ENCODE results near the gene POLD2.

- no peak for TF ChIP-seq MAFK (IDR thresholded peaks at IDR 0.05; ENCODE audit: low read depth, low read length)
- TF ChIP-seq POLR2A (IDR thresholded peaks at IDR 0.05; ENCODE audit: low read depth, low read length) = no peak
- TF ChIP-seq, protein P1, sequence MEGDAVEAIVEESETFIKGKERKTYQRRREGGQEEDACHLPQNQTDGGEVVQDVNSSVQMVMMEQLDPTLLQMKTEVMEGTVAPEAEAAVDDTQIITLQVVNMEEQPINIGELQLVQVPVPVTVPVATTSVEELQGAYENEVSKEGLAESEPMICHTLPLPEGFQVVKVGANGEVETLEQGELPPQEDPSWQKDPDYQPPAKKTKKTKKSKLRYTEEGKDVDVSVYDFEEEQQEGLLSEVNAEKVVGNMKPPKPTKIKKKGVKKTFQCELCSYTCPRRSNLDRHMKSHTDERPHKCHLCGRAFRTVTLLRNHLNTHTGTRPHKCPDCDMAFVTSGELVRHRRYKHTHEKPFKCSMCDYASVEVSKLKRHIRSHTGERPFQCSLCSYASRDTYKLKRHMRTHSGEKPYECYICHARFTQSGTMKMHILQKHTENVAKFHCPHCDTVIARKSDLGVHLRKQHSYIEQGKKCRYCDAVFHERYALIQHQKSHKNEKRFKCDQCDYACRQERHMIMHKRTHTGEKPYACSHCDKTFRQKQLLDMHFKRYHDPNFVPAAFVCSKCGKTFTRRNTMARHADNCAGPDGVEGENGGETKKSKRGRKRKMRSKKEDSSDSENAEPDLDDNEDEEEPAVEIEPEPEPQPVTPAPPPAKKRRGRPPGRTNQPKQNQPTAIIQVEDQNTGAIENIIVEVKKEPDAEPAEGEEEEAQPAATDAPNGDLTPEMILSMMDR (conservative IDR thresholded peaks at IDR 0.05; ENCODE audit: low read depth, low read length) = no peak
- TF ChIP-seq NFE2L2 (IDR thresholded peaks at IDR 0.05; ENCODE audit: low read depth, low read length) = no peak
- TF ChIP-seq RCOR1 (IDR thresholded peaks at IDR 0.05; ENCODE audit: insufficient replicate concordance, low read length) = no peak
- TF ChIP-seq RAD21 (IDR thresholded peaks at IDR 0.05; ENCODE audit: low read length) = no peak
- TF ChIP-seq, protein P2, sequence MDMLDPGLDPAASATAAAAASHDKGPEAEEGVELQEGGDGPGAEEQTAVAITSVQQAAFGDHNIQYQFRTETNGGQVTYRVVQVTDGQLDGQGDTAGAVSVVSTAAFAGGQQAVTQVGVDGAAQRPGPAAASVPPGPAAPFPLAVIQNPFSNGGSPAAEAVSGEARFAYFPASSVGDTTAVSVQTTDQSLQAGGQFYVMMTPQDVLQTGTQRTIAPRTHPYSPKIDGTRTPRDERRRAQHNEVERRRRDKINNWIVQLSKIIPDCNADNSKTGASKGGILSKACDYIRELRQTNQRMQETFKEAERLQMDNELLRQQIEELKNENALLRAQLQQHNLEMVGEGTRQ (IDR thresholded peaks at IDR 0.05; ENCODE audit: low read depth, low read length) = no peak
- TF ChIP-seq CEBPB (IDR thresholded peaks at IDR 0.05; ENCODE audit: low read depth, low read length) = no peak
- TF ChIP-seq MXI1 (IDR thresholded peaks at IDR 0.05; ENCODE audit: borderline replicate concordance, low read depth, low read length) = no peak
Measured at GRCh38 chr7:44114586-44115310, 8.6 kb downstream of the POLD2 start.
